Chondrocyte (in vitro differentiated cells): ENCODE results near the gene NOD2. TPM values are rescaled to one million over a fixed set of nuclear protein-coding genes. Genes with fewer than 3 reads are reported as not detected.

Experiments
- DNase-seq: peaks from one replicate; pipeline ENCODE4 v3.0.0; 2021; ENCODE audit warnings: mixed read lengths, low spot score
- H3K27ac Mint-ChIP-seq: one replicate; pipeline ENCODE4 v1.8.0; 2021; ENCODE audit warnings: mild to moderate bottlenecking, moderate library complexity, mixed read lengths; ENCODE audit not compliant: unreplicated experiment
- H3K27me3 Mint-ChIP-seq: 2 replicates; pipeline ENCODE4 v1.8.0; 2021; ENCODE audit warnings: low read depth, mixed read lengths
- H3K36me3 Mint-ChIP-seq: 2 replicates; pipeline ENCODE4 v1.8.0; 2021; ENCODE audit warnings: low read depth, mixed read lengths
- H3K4me1 Mint-ChIP-seq: 2 replicates; pipeline ENCODE4 v1.8.0; 2021; ENCODE audit warnings: low read depth, mild to moderate bottlenecking, mixed read lengths
- H3K4me3 Mint-ChIP-seq: one replicate; pipeline ENCODE4 v1.8.0; 2021; ENCODE audit warnings: mild to moderate bottlenecking, moderate library complexity, mixed read lengths; ENCODE audit not compliant: unreplicated experiment
- H3K9me3 Mint-ChIP-seq: 2 replicates; pipeline ENCODE4 v1.8.0; 2021; ENCODE audit warnings: low read depth, mixed read lengths
- total RNA-seq: library from RNA; stranded (reverse); gene quantifications from 3 replicates; pipeline ENCODE4 v1.2.1, GENCODE V29; 2021
- TF ChIP-seq, protein P1 (sequence below): fragments of 200-600 bp; sonication (generic); IDR thresholded peaks from 2 replicates; pipeline ENCODE4 v1.5.0; 2021; ENCODE audit warnings: antibody characterized with exemption, mild to moderate bottlenecking, moderate library complexity

NOD2 gene
- total RNA-seq, 1 donor from 2014 or later: 0.05 TPM

DNA sequence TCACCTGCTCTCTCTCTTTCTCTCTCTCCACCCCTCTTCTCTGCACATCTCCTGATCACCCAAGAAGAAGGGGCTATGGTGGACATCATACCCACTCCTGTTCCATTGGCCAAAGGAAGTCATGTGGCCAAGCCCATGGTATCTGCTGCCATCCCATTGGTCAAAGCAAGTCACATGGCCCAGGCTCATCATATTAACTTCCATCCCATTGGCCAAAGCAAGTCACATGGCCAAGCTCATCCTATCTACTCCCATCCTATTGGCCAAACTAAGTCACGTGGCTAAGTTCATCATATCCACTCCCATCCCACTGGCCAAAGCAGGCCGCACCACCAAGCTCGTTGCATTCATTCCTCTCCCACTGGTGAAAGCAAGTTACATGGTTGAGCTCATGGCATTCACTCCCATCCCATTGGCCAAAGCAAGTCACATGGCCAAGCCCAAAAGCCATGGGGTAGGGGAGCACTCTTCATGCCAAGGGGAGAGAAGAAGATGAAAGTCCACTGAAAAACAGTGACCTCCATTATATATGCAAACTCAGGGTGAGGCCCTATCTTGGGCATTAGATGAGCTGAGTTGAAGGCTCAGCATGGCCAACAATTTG lies 41.5 kb upstream of the NOD2 start:
- H3K27me3 Mint-ChIP-seq: peaks cover 12% of the 10 kb centered on the region
- H3K27ac Mint-ChIP-seq: no peak overlapping the region
- DNase-seq: no peak
- no peaks in the 10 kb centered on the region for H3K4me1 Mint-ChIP-seq
- peaks cover 5% of the 10 kb centered on the region for H3K36me3 Mint-ChIP-seq
- TF ChIP-seq, protein P1, sequence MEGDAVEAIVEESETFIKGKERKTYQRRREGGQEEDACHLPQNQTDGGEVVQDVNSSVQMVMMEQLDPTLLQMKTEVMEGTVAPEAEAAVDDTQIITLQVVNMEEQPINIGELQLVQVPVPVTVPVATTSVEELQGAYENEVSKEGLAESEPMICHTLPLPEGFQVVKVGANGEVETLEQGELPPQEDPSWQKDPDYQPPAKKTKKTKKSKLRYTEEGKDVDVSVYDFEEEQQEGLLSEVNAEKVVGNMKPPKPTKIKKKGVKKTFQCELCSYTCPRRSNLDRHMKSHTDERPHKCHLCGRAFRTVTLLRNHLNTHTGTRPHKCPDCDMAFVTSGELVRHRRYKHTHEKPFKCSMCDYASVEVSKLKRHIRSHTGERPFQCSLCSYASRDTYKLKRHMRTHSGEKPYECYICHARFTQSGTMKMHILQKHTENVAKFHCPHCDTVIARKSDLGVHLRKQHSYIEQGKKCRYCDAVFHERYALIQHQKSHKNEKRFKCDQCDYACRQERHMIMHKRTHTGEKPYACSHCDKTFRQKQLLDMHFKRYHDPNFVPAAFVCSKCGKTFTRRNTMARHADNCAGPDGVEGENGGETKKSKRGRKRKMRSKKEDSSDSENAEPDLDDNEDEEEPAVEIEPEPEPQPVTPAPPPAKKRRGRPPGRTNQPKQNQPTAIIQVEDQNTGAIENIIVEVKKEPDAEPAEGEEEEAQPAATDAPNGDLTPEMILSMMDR: no peak
- no peaks in the 10 kb centered on the region for H3K9me3 Mint-ChIP-seq
- no peak overlapping the region for H3K4me3 Mint-ChIP-seq

DNA sequence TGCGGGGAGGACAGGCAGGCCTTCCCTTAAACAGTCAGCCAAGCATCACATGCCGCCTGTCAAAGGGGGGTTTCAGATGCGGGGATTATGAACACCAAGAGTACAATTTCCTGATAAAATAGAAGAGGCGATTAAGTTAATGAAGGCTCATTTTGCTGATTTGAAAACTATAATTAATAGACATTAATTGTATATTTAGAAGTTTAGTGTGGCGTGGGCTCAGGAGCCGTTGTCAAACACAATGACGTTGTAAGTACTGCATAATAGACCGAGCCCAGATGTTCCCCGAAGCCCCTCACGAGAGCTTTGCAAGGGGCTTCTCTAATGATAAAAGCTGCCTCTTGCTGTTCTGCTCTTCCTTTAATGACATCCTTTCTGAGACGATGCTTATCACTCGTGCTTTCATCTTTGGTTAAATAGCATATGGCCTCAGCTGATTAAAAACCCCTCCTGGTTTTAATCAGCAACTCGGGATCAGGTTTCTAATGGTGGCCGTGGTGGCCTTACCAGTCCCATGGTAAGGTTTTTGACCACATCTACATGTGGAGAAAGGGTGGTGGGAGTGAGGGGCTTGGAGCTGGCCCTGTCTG lies 40.5 kb upstream of the NOD2 start:
- Mint-ChIP-seq H3K27ac (no peak overlapping the region), H3K4me3 (no peak overlapping the region)
- no peak for DNase-seq

DNA sequence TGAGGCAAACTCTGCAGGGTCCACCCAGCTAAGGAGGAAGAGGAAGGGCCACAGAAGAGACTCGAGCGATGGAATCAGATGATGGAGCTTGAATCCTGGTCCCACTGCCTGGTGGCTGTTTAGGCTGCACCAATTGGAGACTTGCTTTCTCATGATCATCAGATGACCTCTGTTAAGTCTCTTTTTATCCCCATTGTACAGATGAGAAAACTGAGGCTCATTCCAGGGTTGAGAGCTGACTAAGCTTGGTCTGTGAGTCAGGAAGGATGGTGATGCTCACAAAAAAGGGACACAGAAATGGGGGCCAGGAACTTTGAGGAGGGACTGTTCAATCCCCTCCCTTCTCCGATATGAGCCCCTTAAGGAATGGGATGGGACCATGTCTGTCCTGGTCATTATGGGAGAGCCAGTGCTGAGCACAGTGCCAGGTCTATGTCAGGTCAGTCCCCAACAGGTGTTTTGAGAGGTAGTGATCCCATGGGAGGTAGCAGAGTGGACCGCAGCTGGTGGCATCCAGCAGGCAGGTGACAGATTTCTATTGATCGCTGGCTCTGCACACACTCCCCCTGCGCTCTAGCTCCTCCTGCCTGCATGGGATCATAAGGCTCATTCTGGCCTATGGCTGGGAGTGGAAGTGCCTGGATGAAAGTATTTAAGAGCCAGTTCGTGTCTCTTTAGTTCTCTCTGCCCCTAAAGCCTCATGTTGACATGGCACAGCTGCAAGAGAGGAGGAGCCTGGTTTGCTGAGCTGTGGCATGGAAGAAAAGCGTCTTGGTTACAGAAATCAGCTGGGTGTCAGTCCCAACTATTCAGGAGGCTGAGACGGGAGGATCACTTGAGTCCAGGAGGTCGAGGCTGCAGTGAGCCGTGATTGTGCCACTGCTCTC lies 39.5 kb upstream of the NOD2 start:
- no peak overlapping the region for H3K27ac Mint-ChIP-seq
- no peak for DNase-seq
- no peaks in the 10 kb centered on the region for H3K4me1 Mint-ChIP-seq
- H3K4me3 Mint-ChIP-seq: no peak overlapping the region
- peaks cover 6% of the 10 kb centered on the region for H3K27me3 Mint-ChIP-seq
- TF ChIP-seq, protein P1: no peak
- H3K9me3 Mint-ChIP-seq: no peaks in the 10 kb centered on the region
- peaks cover 5% of the 10 kb centered on the region for H3K36me3 Mint-ChIP-seq

More for the DNA sequence above, 40.5 kb upstream of the NOD2 start:
- H3K9me3 Mint-ChIP-seq: no peaks in the 10 kb centered on the region
- TF ChIP-seq, protein P1: no peak
- no peaks in the 10 kb centered on the region for H3K4me1 Mint-ChIP-seq
- H3K27me3 Mint-ChIP-seq: peaks cover 12% of the 10 kb centered on the region
- H3K36me3 Mint-ChIP-seq: peaks cover 5% of the 10 kb centered on the region

DNA sequence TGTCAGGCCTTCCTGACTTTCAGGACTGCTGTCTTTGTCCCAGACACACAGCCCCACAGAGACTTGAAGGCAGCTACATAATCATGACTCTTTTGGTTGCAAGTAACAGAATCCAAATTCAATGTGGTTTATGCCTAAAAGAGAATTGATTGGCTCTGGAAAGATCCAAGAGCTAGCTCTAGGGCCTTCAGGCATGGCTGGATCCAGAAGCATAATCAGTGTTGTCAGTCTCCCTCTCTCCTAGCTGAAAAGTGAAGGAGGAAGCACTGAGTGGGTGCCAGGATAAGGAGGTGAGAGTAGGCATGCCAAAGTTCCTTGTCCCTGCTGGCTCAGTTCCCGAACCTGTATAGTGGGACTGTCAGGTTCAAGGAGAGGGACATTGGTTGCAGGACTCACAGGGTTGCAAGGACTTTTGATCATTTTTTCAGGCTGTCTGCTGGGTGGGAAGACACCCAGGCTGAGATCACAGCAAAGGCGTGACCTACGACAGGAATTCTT lies 37.8 kb upstream of the NOD2 start:
- TF ChIP-seq, protein P1: no peak
- Mint-ChIP-seq H3K27me3 (peaks cover 3% of the 10 kb centered on the region), H3K4me3 (no peak overlapping the region), H3K27ac (no peak overlapping the region), H3K9me3 (no peaks in the 10 kb centered on the region), H3K36me3 (peaks cover 1% of the 10 kb centered on the region), H3K4me1 (no peaks in the 10 kb centered on the region)
- no peak for DNase-seq

DNA sequence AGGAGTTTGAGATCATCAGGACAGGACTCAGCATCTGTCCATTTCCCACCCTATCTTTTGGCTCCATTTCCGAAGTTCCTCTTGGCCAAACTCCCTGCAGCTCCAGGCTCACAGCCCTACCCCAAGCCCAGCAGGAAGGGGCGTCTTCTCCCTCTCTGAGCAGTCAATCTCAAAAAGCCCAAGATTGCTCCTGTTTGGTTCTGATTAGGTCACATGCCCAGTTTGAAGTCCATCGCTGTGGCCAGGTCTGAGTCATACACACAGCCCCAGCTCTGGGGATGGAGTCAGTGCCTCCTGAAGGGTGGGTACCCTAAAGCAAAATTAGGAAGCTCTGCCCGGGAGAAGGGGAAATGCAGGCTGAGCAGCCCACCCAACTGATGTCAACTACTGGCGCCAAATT lies 36.2 kb upstream of the NOD2 start:
- Mint-ChIP-seq H3K27me3 (peaks cover 3% of the 10 kb centered on the region), H3K36me3 (no peaks in the 10 kb centered on the region), H3K4me3 (no peak overlapping the region), H3K27ac (no peak overlapping the region), H3K4me1 (no peaks in the 10 kb centered on the region), H3K9me3 (peaks cover 1% of the 10 kb centered on the region)
- no peak for DNase-seq
- TF ChIP-seq, protein P1: no peak
